Measurements from ENCODE around the gene CLEC2D. TPM values are rescaled to one million over a fixed set of nuclear protein-coding genes. Genes with fewer than 3 reads are reported as not detected.

Gene CLEC2D
- total and polyA plus RNA-seq, 2 donors (not counting 1 experiment from before 2014, with no cell fraction given): 158 to 426 TPM

GRCh38 chr12:9699269-9699897 lies 29.9 kb downstream of the CLEC2D start:
- peaks cover 0 to 1% (median under 1%) of the 10 kb centered on the region in 3 donors for H3K9me3 ChIP-seq (ENCODE audit: control extremely low read depth in 1 of 3, control insufficient read depth in 2 of 3, insufficient read depth in 1 of 3, low read length in 2 of 3)
- TF ChIP-seq CTCF (IDR thresholded peaks at IDR 0.05): no peak
- peaks cover 70% of the 10 kb centered on the region for H3K4me1 Mint-ChIP-seq
- H3K9ac ChIP-seq (ENCODE audit: low read length): no peak overlapping the region
- intact Hi-C loops (cut with micrococcal nuclease): loop anchor here (2.0 kb wide), 1 partner anchor 13 kb away; no protein-coding TSS in a partner anchor
- ATAC-seq (ENCODE audit: low read depth) (no peak), DNase-seq (no peak)
- no peak overlapping the region for H3K4me3 Mint-ChIP-seq
- peaks cover 7% of the 10 kb centered on the region for H3K9me3 Mint-ChIP-seq (ENCODE audit: insufficient read depth)
- no peak overlapping the region for H3K4me2 ChIP-seq (replicated peaks; ENCODE audit: low read depth, low read length, poor library complexity, severe bottlenecking)
- peaks cover 9 to 18% of the 10 kb centered on the region in 2 experiments for H3K36me3 ChIP-seq (replicated peaks in 1 of 2; ENCODE audit: control extremely low read depth in 1 of 2, control insufficient read depth in 1 of 2, extremely low read depth in 1 of 2, insufficient read depth in 2 of 2, low read length in 1 of 2)
- peaks cover 38 to 42% of the 10 kb centered on the region in 2 donors for H3K4me1 ChIP-seq (ENCODE audit: control insufficient read depth in 2 of 2, insufficient read depth in 2 of 2, low read length in 2 of 2)
- WGBS (ENCODE audit: insufficient coverage): no CpG with 5 or more reads among the region's 1 CpG
- no peak overlapping the region for H3K4me3 ChIP-seq (ENCODE audit: control extremely low read depth in 1 of 5, extremely low read depth in 1 of 5, insufficient read depth in 1 of 5, low read depth in 2 of 5, low read length in 4 of 5)
- H3K79me2 ChIP-seq (ENCODE audit: control insufficient read depth, insufficient read depth, low read length): peaks cover 2% of the 10 kb centered on the region
- no peaks in the 10 kb centered on the region for H3K27me3 ChIP-seq (replicated peaks in 1 of 4; ENCODE audit: control extremely low read depth in 1 of 4, control insufficient read depth in 3 of 4, insufficient read depth in 4 of 4, low read length in 3 of 4)
- H2AFZ ChIP-seq (ENCODE audit: insufficient read depth, low read depth, low read length, poor library complexity, severe bottlenecking): no peak overlapping the region
- POLR2A ChIA-PET: interaction anchor here (0.6 to 1.6 kb wide), 4 partner anchors 30 to 1770 kb away, joined by 3 to 7 read pairs (median 4); partner anchors contain the start of gene CLEC2D
- no peaks in the 10 kb centered on the region for H3K27me3 Mint-ChIP-seq
- CTCF ChIA-PET: interaction anchor here (0.8 to 3.9 kb wide), 13 partner anchors 9 to 65 kb away, joined by 3 to 25 read pairs (median 5); no protein-coding TSS in a partner anchor
- H3K27ac ChIP-seq (ENCODE audit: low read length in 2 of 2): peak overlapping the region in 1 of 2 donors; percentile 71
- no peaks in the 10 kb centered on the region for H4K20me1 ChIP-seq (ENCODE audit: control insufficient read depth, insufficient read depth, low read length, poor library complexity, severe bottlenecking)
- peak overlapping the region; percentile 70 for H3K27ac Mint-ChIP-seq

GRCh38 chr12:9699898-9700605 lies 30.5 kb downstream of the CLEC2D start:
- H3K4me3 ChIP-seq (ENCODE audit: control extremely low read depth in 1 of 5, extremely low read depth in 1 of 5, insufficient read depth in 1 of 5, low read depth in 2 of 5, low read length in 4 of 5): no peak overlapping the region
- no CpG with 5 or more reads among the region's 2 CpGs for WGBS (ENCODE audit: insufficient coverage)
- TF ChIP-seq CTCF (IDR thresholded peaks at IDR 0.05) (no peak), EZH2 (IDR thresholded peaks at IDR 0.05; ENCODE audit: borderline replicate concordance, insufficient read depth, low read depth, low read length, poor library complexity, severe bottlenecking) (no peak)
- no peaks in the 10 kb centered on the region for H4K20me1 ChIP-seq (ENCODE audit: control insufficient read depth, insufficient read depth, low read length, poor library complexity, severe bottlenecking)
- H3K27me3 Mint-ChIP-seq: no peaks in the 10 kb centered on the region
- peak overlapping the region; percentile 71 for H3K27ac Mint-ChIP-seq
- no peak for DNase-seq
- H2AFZ ChIP-seq (ENCODE audit: insufficient read depth, low read depth, low read length, poor library complexity, severe bottlenecking): no peak overlapping the region
- peaks cover 0 to 4% (median 1%) of the 10 kb centered on the region in 3 donors for H3K9me3 ChIP-seq (ENCODE audit: control extremely low read depth in 1 of 3, control insufficient read depth in 2 of 3, insufficient read depth in 1 of 3, low read length in 2 of 3)
- no peak overlapping the region for H3K4me2 ChIP-seq (replicated peaks; ENCODE audit: low read depth, low read length, poor library complexity, severe bottlenecking)
- intact Hi-C loops (cut with micrococcal nuclease): loop anchor here (2.0 kb wide), 1 partner anchor 13 kb away; no protein-coding TSS in a partner anchor
- peaks cover 2 to 11% of the 10 kb centered on the region in 2 experiments for H3K36me3 ChIP-seq (replicated peaks in 1 of 2; ENCODE audit: control extremely low read depth in 1 of 2, control insufficient read depth in 1 of 2, extremely low read depth in 1 of 2, insufficient read depth in 2 of 2, low read length in 1 of 2)
- H3K27ac ChIP-seq (ENCODE audit: low read length in 2 of 2): peak overlapping the region in 1 of 2 donors; percentile 71
- peaks cover 9% of the 10 kb centered on the region for H3K9me3 Mint-ChIP-seq (ENCODE audit: insufficient read depth)
- H3K4me3 Mint-ChIP-seq: no peak overlapping the region
- peaks cover 38 to 42% of the 10 kb centered on the region in 2 donors for H3K4me1 ChIP-seq (ENCODE audit: control insufficient read depth in 2 of 2, insufficient read depth in 2 of 2, low read length in 2 of 2)
- ATAC-seq (ENCODE audit: low read depth): no peak
- H3K27me3 ChIP-seq (replicated peaks in 1 of 4; ENCODE audit: control extremely low read depth in 1 of 4, control insufficient read depth in 3 of 4, insufficient read depth in 4 of 4, low read length in 3 of 4): no peaks in the 10 kb centered on the region
- ChIA-PET POLR2A (interaction anchor here (0.6 to 1.6 kb wide), 5 partner anchors 25 to 52 kb away, joined by 3 to 7 read pairs (median 3); partner anchors contain the start of gene CLEC2D), CTCF (interaction anchor here (0.6 to 3.9 kb wide), 12 partner anchors 8 to 66 kb away, joined by 3 to 25 read pairs (median 4); no protein-coding TSS in a partner anchor)
- H3K9ac ChIP-seq (ENCODE audit: low read length): no peak overlapping the region
- H3K79me2 ChIP-seq (ENCODE audit: control insufficient read depth, insufficient read depth, low read length): peaks cover 6% of the 10 kb centered on the region
- peaks cover 66% of the 10 kb centered on the region for H3K4me1 Mint-ChIP-seq
